DND-41 (cell line): ENCODE results near the gene CYTIP.

Source experiments
- CTCF ChIP-seq: IDR thresholded peaks from 2 replicates; pipeline ENCODE4 v1.5.1; 2012; ENCODE audit warnings: borderline replicate concordance, low read length, moderate library complexity, mild to moderate bottlenecking; ENCODE audit not compliant: poor library complexity, severe bottlenecking; ENCODE audit errors: extremely low read depth
- EZH2 ChIP-seq: IDR thresholded peaks from 3 replicates; pipeline ENCODE4 v1.6.1; 2012; ENCODE audit warnings: borderline replicate concordance, low read depth, mild to moderate bottlenecking, moderate library complexity, low read length, inconsistent platforms; ENCODE audit not compliant: severe bottlenecking

- no peak for TF ChIP-seq CTCF
- TF ChIP-seq EZH2, result no peak
Measured at GRCh38 chr2:157376041-157376440, 67.8 kb downstream of the CYTIP start.
